Esophagus squamous epithelium (tissue), 4 donors: Measurements from ENCODE around the gene GMDS.

Source experiments
- POLR2A ChIP-seq, 4 donors: fragments of 450-650 bp; IDR thresholded peaks; one replicate each; pipeline ENCODE4 v1.6.1; 2017; ENCODE audit warnings: antibody characterized with exemption in 4 of 4, mild to moderate bottlenecking in 4 of 4, moderate library complexity in 3 of 4
- TF ChIP-seq, protein P1 (sequence below), 6 experiments: fragments of 450-650 bp in 4 of 6; fragments of 200-600 bp in 2 of 6; sonication (generic) in 2 of 6; IDR thresholded peaks; one replicate each; pipeline ENCODE4 v1.5.1; 2016 to 2019; ENCODE audit warnings: antibody characterized with exemption in 6 of 6, mild to moderate bottlenecking in 4 of 6, moderate library complexity in 4 of 6

DNA sequence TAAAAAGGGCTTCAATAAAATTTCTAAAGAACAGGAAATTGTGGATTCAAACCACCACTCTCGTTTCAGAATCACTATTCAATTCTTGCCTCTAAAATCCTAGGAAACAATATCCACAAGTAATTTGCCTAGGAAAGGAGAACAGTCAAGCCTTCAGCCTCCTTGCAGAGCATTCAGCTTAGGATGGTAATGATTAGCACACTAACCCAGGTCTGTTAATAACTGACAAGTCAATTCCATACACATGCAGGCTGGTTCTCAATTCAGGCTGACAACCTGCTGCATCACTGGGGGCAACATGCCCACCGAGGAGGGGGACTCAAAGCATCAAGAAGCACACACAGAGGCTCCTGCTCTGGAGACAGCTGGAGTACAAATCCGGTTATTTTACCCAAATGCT is 57.6 kb downstream of the GMDS start:
- TF ChIP-seq, protein P1, sequence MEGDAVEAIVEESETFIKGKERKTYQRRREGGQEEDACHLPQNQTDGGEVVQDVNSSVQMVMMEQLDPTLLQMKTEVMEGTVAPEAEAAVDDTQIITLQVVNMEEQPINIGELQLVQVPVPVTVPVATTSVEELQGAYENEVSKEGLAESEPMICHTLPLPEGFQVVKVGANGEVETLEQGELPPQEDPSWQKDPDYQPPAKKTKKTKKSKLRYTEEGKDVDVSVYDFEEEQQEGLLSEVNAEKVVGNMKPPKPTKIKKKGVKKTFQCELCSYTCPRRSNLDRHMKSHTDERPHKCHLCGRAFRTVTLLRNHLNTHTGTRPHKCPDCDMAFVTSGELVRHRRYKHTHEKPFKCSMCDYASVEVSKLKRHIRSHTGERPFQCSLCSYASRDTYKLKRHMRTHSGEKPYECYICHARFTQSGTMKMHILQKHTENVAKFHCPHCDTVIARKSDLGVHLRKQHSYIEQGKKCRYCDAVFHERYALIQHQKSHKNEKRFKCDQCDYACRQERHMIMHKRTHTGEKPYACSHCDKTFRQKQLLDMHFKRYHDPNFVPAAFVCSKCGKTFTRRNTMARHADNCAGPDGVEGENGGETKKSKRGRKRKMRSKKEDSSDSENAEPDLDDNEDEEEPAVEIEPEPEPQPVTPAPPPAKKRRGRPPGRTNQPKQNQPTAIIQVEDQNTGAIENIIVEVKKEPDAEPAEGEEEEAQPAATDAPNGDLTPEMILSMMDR (IDR thresholded peaks at IDR 0.05), result no peak
- TF ChIP-seq POLR2A (IDR thresholded peaks at IDR 0.05), result no peak
